GM23248 (cell line): ENCODE measurements around the gene MN1. TPM values are rescaled to one million over a fixed set of nuclear protein-coding genes. Genes with fewer than 3 reads are reported as not detected.

Experiments
- DNase-seq: peaks from one replicate; pipeline ENCODE4 v3.0.0-alpha.2; 2015
- H2AFZ ChIP-seq: fragments of 200-600 bp; sonication (generic); 2 replicates; pipeline ENCODE4 v1.6.1; 2016; ENCODE audit warnings: antibody characterized with exemption
- H3F3A ChIP-seq: fragments of 200-600 bp; sonication (generic); 2 replicates; pipeline ENCODE4 v1.6.1; 2016; ENCODE audit warnings: mild to moderate bottlenecking, antibody characterized with exemption, mixed run types; ENCODE audit not compliant: insufficient read depth
- H3K27ac ChIP-seq: fragments of 200-600 bp; sonication (generic); 2 replicates; pipeline ENCODE4 v1.5.1; 2016; ENCODE audit warnings: mild to moderate bottlenecking
- H3K27me3 ChIP-seq: fragments of 200-600 bp; sonication (generic); replicated peaks from 2 replicates; pipeline ENCODE4 v1.6.1; 2016; ENCODE audit warnings: mild to moderate bottlenecking; ENCODE audit not compliant: insufficient read depth
- H3K36me3 ChIP-seq: fragments of 200-600 bp; sonication (generic); 2 replicates; pipeline ENCODE4 v1.6.1; 2016; ENCODE audit warnings: low read depth, mild to moderate bottlenecking
- H3K4me1 ChIP-seq: fragments of 200-600 bp; sonication (generic); 2 replicates; pipeline ENCODE4 v1.6.1; 2016; ENCODE audit warnings: mild to moderate bottlenecking; ENCODE audit not compliant: insufficient read depth
- H3K4me2 ChIP-seq: fragments of 200-600 bp; sonication (generic); one replicate; pipeline ENCODE4 v1.6.1; 2016; ENCODE audit warnings: mild to moderate bottlenecking; ENCODE audit not compliant: unreplicated experiment
- H3K4me3 ChIP-seq: fragments of 200-600 bp; sonication (generic); 2 replicates; pipeline ENCODE4 v1.5.1; 2016; ENCODE audit warnings: mild to moderate bottlenecking
- H3K79me2 ChIP-seq: fragments of 200-600 bp; sonication (generic); 2 replicates; pipeline ENCODE4 v1.6.1; 2016; ENCODE audit warnings: mild to moderate bottlenecking; ENCODE audit not compliant: insufficient read depth
- H3K9ac ChIP-seq: fragments of 200-600 bp; sonication (generic); 2 replicates; pipeline ENCODE4 v1.6.1; 2016; ENCODE audit warnings: mild to moderate bottlenecking
- H3K9me2 ChIP-seq: fragments of 200-600 bp; sonication (generic); 2 replicates; pipeline ENCODE4 v1.6.1; 2016; ENCODE audit warnings: mixed run types, mild to moderate bottlenecking, moderate library complexity; ENCODE audit not compliant: insufficient read depth
- H3K9me3 ChIP-seq: fragments of 200-600 bp; sonication (generic); one replicate; pipeline ENCODE4 v1.6.1; 2017; ENCODE audit warnings: low read depth
- H4K20me1 ChIP-seq: fragments of 200-600 bp; sonication (generic); 2 replicates; pipeline ENCODE4 v1.6.0; 2016; ENCODE audit not compliant: insufficient read depth
- EZH2 ChIP-seq: fragments of 200-600 bp; sonication (generic); IDR thresholded peaks from 2 replicates; pipeline ENCODE4 v1.6.1; 2018; ENCODE audit warnings: antibody characterized with exemption, mild to moderate bottlenecking; ENCODE audit not compliant: insufficient read depth, poor library complexity, severe bottlenecking
- EZH2phosphoT487 ChIP-seq: fragments of 200-600 bp; sonication (generic); IDR thresholded peaks from 2 replicates; pipeline ENCODE4 v1.6.1; 2018; ENCODE audit warnings: antibody characterized with exemption, moderate library complexity, mild to moderate bottlenecking, low read depth; ENCODE audit not compliant: insufficient read depth
- WGBS, 2 experiments: methylation state at CpG; one replicate each; pipeline ENCODE4 v1.1.6; 2015 to 2017; ENCODE audit warnings: low lambda C conversion rate in 2 of 2, low coverage in 1 of 2; ENCODE audit errors: missing lambda C conversion rate in 2 of 2; 5-methylcytosine and 5-hydroxymethylcytosine counted together
- in situ Hi-C: fragments of 300-500 bp; cut with MboI; formaldehyde crosslinking; loops from 2 replicates; pipeline ENCODE4 v1.15.0; 2020
- polyA plus RNA-seq: library from polyadenylated mRNA; unstranded; fragments of >200 nt; fragmentation: Nextera tagmentation; extraction: Ambion mirVana; gene quantifications from 2 replicates; pipeline ENCODE4 v1.2.1, GENCODE V29; 2016
- total RNA-seq: library from RNA; depleted of rRNA; stranded (reverse); fragments of >200 nt; shearing (Covaris generic); gene quantifications from 2 replicates; pipeline ENCODE4 v1.2.3, GENCODE V29; 2014

The MN1 gene
- total and polyA plus RNA-seq, 2 experiments from 2014 or later: 4.2 to 24.8 TPM

- Histone ChIP-seq H3K27ac (no peak overlapping the region), H3K79me2 (no peaks in the 10 kb centered on the region), H4K20me1 (no peaks in the 10 kb centered on the region), H3K4me2 (no peak overlapping the region), H3K9me3 (no peaks in the 10 kb centered on the region), H3K36me3 (no peaks in the 10 kb centered on the region), H3K4me3 (no peak overlapping the region), H3K4me1 (no peaks in the 10 kb centered on the region), H3K9me2 (no peaks in the 10 kb centered on the region), H3K9ac (no peak overlapping the region), H2AFZ (no peak overlapping the region), H3F3A (no peaks in the 10 kb centered on the region), H3K27me3 (no peaks in the 10 kb centered on the region)
- in situ Hi-C loops: no loop called here
- no peak for TF ChIP-seq EZH2
- 83 to 85% methylated on average over 3 of the region's 3 CpGs for WGBS, 2 experiments
- DNase-seq: no peak
These were observed 90.5 kb downstream of the MN1 start for GRCh38 chr22:27711012-27711411.

- Histone ChIP-seq H2AFZ (no peak overlapping the region), H4K20me1 (no peaks in the 10 kb centered on the region), H3K4me3 (no peak overlapping the region), H3K27ac (no peak overlapping the region), H3K9me2 (no peaks in the 10 kb centered on the region), H3K4me1 (no peaks in the 10 kb centered on the region), H3K36me3 (no peaks in the 10 kb centered on the region), H3K27me3 (no peaks in the 10 kb centered on the region), H3K4me2 (no peak overlapping the region), H3K9me3 (no peaks in the 10 kb centered on the region), H3F3A (no peaks in the 10 kb centered on the region), H3K9ac (no peak overlapping the region), H3K79me2 (no peaks in the 10 kb centered on the region)
- in situ Hi-C loops: no loop called here
- DNase-seq: no peak
- 80 to 92% methylated on average over 7 to 8 of the region's 8 CpGs for WGBS, 2 experiments
- TF ChIP-seq EZH2phosphoT487 (no peak), EZH2 (no peak)
These were observed 91.5 kb downstream of the MN1 start for GRCh38 chr22:27709919-27710675.

GRCh38 chr22:27706489-27706888, 95.1 kb downstream of the MN1 start:
- no peaks in the 10 kb centered on the region for H3K4me1 ChIP-seq
- in situ Hi-C loops: no loop called here
- no peak overlapping the region for H3K4me2 ChIP-seq
- H3K27me3 ChIP-seq: no peaks in the 10 kb centered on the region
- H3K36me3 ChIP-seq: no peaks in the 10 kb centered on the region
- no peak overlapping the region for H3K4me3 ChIP-seq
- H3F3A ChIP-seq: no peaks in the 10 kb centered on the region
- no peak overlapping the region for H2AFZ ChIP-seq
- no peaks in the 10 kb centered on the region for H3K9me2 ChIP-seq
- H4K20me1 ChIP-seq: no peaks in the 10 kb centered on the region
- no peaks in the 10 kb centered on the region for H3K9me3 ChIP-seq
- 77 to 80% methylated on average over 5 of the region's 5 CpGs for WGBS, 2 experiments
- DNase-seq: no peak
- no peaks in the 10 kb centered on the region for H3K79me2 ChIP-seq
- TF ChIP-seq EZH2phosphoT487: no peak
- TF ChIP-seq EZH2: no peak
- H3K27ac ChIP-seq: no peak overlapping the region
- H3K9ac ChIP-seq: no peak overlapping the region

DNA sequence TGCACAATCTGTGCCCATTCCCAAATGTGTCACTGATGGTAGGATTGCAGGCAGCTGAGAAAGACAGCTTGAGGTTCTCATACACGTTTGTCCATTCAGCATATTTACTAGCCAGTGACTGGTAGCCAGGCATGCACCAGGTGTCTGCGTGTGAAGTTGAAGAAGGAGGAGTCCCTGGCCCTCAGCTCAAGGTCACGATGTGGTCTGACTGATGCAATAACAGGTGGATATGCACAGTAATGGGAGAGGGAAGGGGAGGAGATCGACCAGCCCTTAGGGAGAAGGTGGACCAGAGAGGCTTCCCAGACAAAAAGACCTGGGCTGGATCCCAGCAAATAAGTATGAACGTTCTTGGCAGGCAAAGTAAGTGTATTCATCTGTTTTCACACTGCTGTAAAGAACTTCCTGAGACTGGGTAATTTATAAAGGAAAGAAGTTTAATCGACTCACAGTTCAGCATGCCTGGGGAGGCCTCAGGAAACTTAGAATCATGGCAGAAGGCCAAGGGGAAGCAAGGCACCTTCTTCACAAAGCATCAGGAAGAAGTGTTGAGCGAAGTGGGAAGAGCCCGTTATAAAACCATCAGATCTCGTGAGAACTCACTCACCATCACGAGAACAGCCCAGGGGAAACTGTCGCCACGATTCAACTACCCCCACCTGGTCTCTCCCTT, 96.0 kb downstream of the MN1 start:
- H3K36me3 ChIP-seq: no peaks in the 10 kb centered on the region
- no peak overlapping the region for H3K9ac ChIP-seq
- no peaks in the 10 kb centered on the region for H4K20me1 ChIP-seq
- H3F3A ChIP-seq: no peaks in the 10 kb centered on the region
- no peak for DNase-seq
- H3K9me3 ChIP-seq: no peaks in the 10 kb centered on the region
- H3K27ac ChIP-seq: no peak overlapping the region
- no peak overlapping the region for H3K4me3 ChIP-seq
- no peaks in the 10 kb centered on the region for H3K79me2 ChIP-seq
- H3K4me1 ChIP-seq: no peaks in the 10 kb centered on the region
- no peak overlapping the region for H2AFZ ChIP-seq
- no peaks in the 10 kb centered on the region for H3K9me2 ChIP-seq
- in situ Hi-C loops: no loop called here
- no peak for TF ChIP-seq EZH2
- H3K4me2 ChIP-seq: no peak overlapping the region
- whole genome bisulfite sequencing, 2 experiments: 61 to 64% methylated on average over 12 of the region's 12 CpGs
- no peaks in the 10 kb centered on the region for H3K27me3 ChIP-seq
